ENCODE results near the gene ZNF428. TPM values are rescaled to one million over a fixed set of nuclear protein-coding genes. Genes with fewer than 3 reads are reported as not detected.

Gene ZNF428
- total RNA-seq, 3 donors from 2014 or later (not counting 1 experiment from before 2014, with no cell fraction given): 36.3 to 50.5 (median 37.6) TPM

- H3K27me3 ChIP-seq (ENCODE audit: control insufficient read depth, insufficient read depth, low read length): peaks cover 4% of the 10 kb centered on the region
These were observed 4.7 kb upstream of the ZNF428 start for GRCh38 chr19:43623889-43624670.

GRCh38 chr19:43622956-43623355 lies 3.5 kb upstream of the ZNF428 start:
- TF ChIP-seq, protein P1, sequence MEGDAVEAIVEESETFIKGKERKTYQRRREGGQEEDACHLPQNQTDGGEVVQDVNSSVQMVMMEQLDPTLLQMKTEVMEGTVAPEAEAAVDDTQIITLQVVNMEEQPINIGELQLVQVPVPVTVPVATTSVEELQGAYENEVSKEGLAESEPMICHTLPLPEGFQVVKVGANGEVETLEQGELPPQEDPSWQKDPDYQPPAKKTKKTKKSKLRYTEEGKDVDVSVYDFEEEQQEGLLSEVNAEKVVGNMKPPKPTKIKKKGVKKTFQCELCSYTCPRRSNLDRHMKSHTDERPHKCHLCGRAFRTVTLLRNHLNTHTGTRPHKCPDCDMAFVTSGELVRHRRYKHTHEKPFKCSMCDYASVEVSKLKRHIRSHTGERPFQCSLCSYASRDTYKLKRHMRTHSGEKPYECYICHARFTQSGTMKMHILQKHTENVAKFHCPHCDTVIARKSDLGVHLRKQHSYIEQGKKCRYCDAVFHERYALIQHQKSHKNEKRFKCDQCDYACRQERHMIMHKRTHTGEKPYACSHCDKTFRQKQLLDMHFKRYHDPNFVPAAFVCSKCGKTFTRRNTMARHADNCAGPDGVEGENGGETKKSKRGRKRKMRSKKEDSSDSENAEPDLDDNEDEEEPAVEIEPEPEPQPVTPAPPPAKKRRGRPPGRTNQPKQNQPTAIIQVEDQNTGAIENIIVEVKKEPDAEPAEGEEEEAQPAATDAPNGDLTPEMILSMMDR (IDR thresholded peaks at IDR 0.05): no peak
- DNase-seq (no peak), ATAC-seq (no peak)
- Mint-ChIP-seq H3K27ac (no peak overlapping the region), H3K4me3 (no peak overlapping the region), H3K4me1 (peaks cover 22 to 54% of the 10 kb centered on the region in 2 donors), H3K27me3 (ENCODE audit: low read depth in 2 of 2) (peaks cover 0 to 16% of the 10 kb centered on the region in 2 donors), H3K9me3 (no peaks in the 10 kb centered on the region), H3K36me3 (no peaks in the 10 kb centered on the region)
- no peak overlapping the region for H3K4me3 ChIP-seq (ENCODE audit: low read length)
- H3K27me3 ChIP-seq (ENCODE audit: control insufficient read depth, insufficient read depth, low read length): peaks cover 4% of the 10 kb centered on the region
- H3K9me3 ChIP-seq (ENCODE audit: control insufficient read depth, insufficient read depth, low read length): no peaks in the 10 kb centered on the region
- intact Hi-C loops (cut with micrococcal nuclease): no loop called here
- 100% methylated on average over 1 of the region's 1 CpG for WGBS (ENCODE audit: insufficient coverage)
- no peaks in the 10 kb centered on the region for H3K36me3 ChIP-seq (ENCODE audit: control insufficient read depth, insufficient read depth, low read length)
- no peak overlapping the region for H3K27ac ChIP-seq (ENCODE audit: low read length)
- peaks cover 29% of the 10 kb centered on the region for H3K4me1 ChIP-seq (ENCODE audit: control insufficient read depth, insufficient read depth, low read length)

More at GRCh38 chr19:43623889-43624670, 4.7 kb upstream of the ZNF428 start:
- Mint-ChIP-seq H3K4me3 (peak overlapping the region; percentile 21), H3K27ac (no peak overlapping the region), H3K4me1 (peaks cover 17 to 49% of the 10 kb centered on the region in 2 donors), H3K27me3 (ENCODE audit: low read depth in 2 of 2) (peaks cover 0 to 16% of the 10 kb centered on the region in 2 donors), H3K9me3 (no peaks in the 10 kb centered on the region), H3K36me3 (no peaks in the 10 kb centered on the region)
- peaks cover 21% of the 10 kb centered on the region for H3K4me1 ChIP-seq (ENCODE audit: control insufficient read depth, insufficient read depth, low read length)
- no peak overlapping the region for H3K27ac ChIP-seq (ENCODE audit: low read length)
- no peaks in the 10 kb centered on the region for H3K36me3 ChIP-seq (ENCODE audit: control insufficient read depth, insufficient read depth, low read length)
- H3K9me3 ChIP-seq (ENCODE audit: control insufficient read depth, insufficient read depth, low read length): no peaks in the 10 kb centered on the region
- no peak overlapping the region for H3K4me3 ChIP-seq (ENCODE audit: low read length)
- TF ChIP-seq, protein P1 (IDR thresholded peaks at IDR 0.05): no peak
- ATAC-seq: no peak
- intact Hi-C loops (cut with micrococcal nuclease): no loop called here
- peak in 1 of 2 donors; percentile 19 for DNase-seq
- 87% methylated on average over 35 of the region's 35 CpGs for WGBS (ENCODE audit: insufficient coverage)

- 92% methylated on average over 3 of the region's 4 CpGs for WGBS (ENCODE audit: insufficient coverage)
- intact Hi-C loops (cut with micrococcal nuclease): no loop called here
These were observed 2.6 kb upstream of the ZNF428 start for GRCh38 chr19:43622070-43622469.

More at GRCh38 chr19:43622070-43622469, 2.6 kb upstream of the ZNF428 start:
- Histone ChIP-seq H3K27ac (ENCODE audit: low read length) (no peak overlapping the region), H3K9me3 (ENCODE audit: control insufficient read depth, insufficient read depth, low read length) (no peaks in the 10 kb centered on the region), H3K4me3 (ENCODE audit: low read length) (no peak overlapping the region), H3K36me3 (ENCODE audit: control insufficient read depth, insufficient read depth, low read length) (no peaks in the 10 kb centered on the region), H3K27me3 (ENCODE audit: control insufficient read depth, insufficient read depth, low read length) (peaks cover 4% of the 10 kb centered on the region), H3K4me1 (ENCODE audit: control insufficient read depth, insufficient read depth, low read length) (peaks cover 29% of the 10 kb centered on the region)
- H3K27me3 Mint-ChIP-seq (ENCODE audit: low read depth in 2 of 2): peaks cover 0 to 9% of the 10 kb centered on the region in 2 donors
- no peak overlapping the region for H3K4me3 Mint-ChIP-seq
- H3K4me1 Mint-ChIP-seq: peaks cover 22 to 50% of the 10 kb centered on the region in 2 donors
- no peak for DNase-seq
- peak overlapping the region in 1 of 2 donors; percentile 46 for H3K27ac Mint-ChIP-seq
- no peak for ATAC-seq
- TF ChIP-seq, protein P1 (IDR thresholded peaks at IDR 0.05): no peak
- H3K9me3 Mint-ChIP-seq: no peaks in the 10 kb centered on the region
- H3K36me3 Mint-ChIP-seq: no peaks in the 10 kb centered on the region
